CD4-positive, alpha-beta T cell treated with Interleukin-15 for 4 hours (primary cell): ENCODE results near the gene WBP11.
"Not testable (repeated sequence)": the region's sequence is repeated elsewhere in the genome, so short reads cannot be mapped to it uniquely, and the experiment has no call there.

Experiments used
- DNase-seq: peaks from one replicate; pipeline ENCODE4 v3.0.0-alpha.2; 2020; ENCODE audit warnings: low spot score

Gene WBP11

GRCh38 chr12:14771651-14772137 is 31.6 kb downstream of the WBP11 start:
- DNase-seq: peak; percentile 66

- DNase-seq: peak; percentile 97
Observed at GRCh38 chr12:14770496-14771461, 32.5 kb downstream of the WBP11 start.

GRCh38 chr12:14769969-14770495 is 33.2 kb downstream of the WBP11 start:
- DNase-seq: peak; percentile 87

- DNase-seq: no peak
Observed at GRCh38 chr12:14769466-14769968, 33.8 kb downstream of the WBP11 start.

GRCh38 chr12:14768823-14769405 is 34.4 kb downstream of the WBP11 start:
- peak; percentile 23 for DNase-seq

- no peak for DNase-seq
Observed at GRCh38 chr12:14767617-14768016, 35.7 kb downstream of the WBP11 start.

GRCh38 chr12:14766649-14767215 is 36.5 kb downstream of the WBP11 start:
- DNase-seq: no peak

GRCh38 chr12:14766020-14766419 is 37.3 kb downstream of the WBP11 start:
- DNase-seq: not testable (repeated sequence)

- DNase-seq: no peak
Observed at GRCh38 chr12:14765398-14765797, 37.9 kb downstream of the WBP11 start.

- not testable (repeated sequence) for DNase-seq
Observed at GRCh38 chr12:14759711-14760280, 43.5 kb downstream of the WBP11 start.

- DNase-seq: peak; percentile 4
Observed at GRCh38 chr12:14756334-14757143, 46.7 kb downstream of the WBP11 start.

GRCh38 chr12:14751986-14752385 is 51.3 kb downstream of the WBP11 start:
- peak; percentile 2 for DNase-seq

GRCh38 chr12:14743061-14743460 is 60.2 kb downstream of the WBP11 start:
- no peak for DNase-seq

- no peak for DNase-seq
Observed at GRCh38 chr12:14741942-14742341, 61.3 kb downstream of the WBP11 start.

- no peak for DNase-seq
Observed at GRCh38 chr12:14741153-14741552, 62.1 kb downstream of the WBP11 start.

- not testable (repeated sequence) for DNase-seq
Observed at GRCh38 chr12:14736441-14736840, 66.8 kb downstream of the WBP11 start.
